Measurements from ENCODE around the gene NLRP3.

DNA sequence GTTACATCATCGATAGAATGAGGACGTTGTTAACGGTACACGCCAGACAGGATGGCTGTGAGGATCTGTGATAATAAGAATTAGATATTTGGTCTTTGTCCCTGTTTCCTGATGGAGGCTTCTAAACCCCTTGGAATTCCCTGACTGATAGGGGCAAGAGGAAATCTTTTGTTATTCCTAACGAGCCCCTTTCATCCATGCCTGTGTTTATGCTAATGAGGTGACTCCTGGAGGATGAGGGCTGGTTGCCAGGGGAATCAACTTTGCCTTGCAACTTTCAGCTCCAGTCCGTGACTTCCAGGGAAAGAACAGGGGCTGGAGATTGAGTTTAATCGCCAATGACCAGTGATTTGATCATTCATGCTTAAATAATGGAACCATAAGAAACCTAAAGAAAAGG, 39.3 kb upstream of the NLRP3 start:
- TF ChIP-seq CTCF (IDR thresholded peaks at IDR 0.05): no peak
- no peak for TF ChIP-seq ZFX (IDR thresholded peaks at IDR 0.05; ENCODE audit: borderline replicate concordance)
